ENCODE measurements around the gene GNPAT. TPM values are rescaled to one million over a fixed set of nuclear protein-coding genes. Genes with fewer than 3 reads are reported as not detected.

GNPAT gene
- total RNA-seq, 1 donor from 2014 or later: 47.1 TPM

- no peak overlapping the region for H3K4me3 Mint-ChIP-seq (ENCODE audit: unreplicated experiment)
- no peak for DNase-seq (ENCODE audit: low spot score)
- H3K27me3 Mint-ChIP-seq (ENCODE audit: unreplicated experiment): peaks cover 5% of the 10 kb centered on the region
- H3K27ac Mint-ChIP-seq (ENCODE audit: unreplicated experiment): no peak overlapping the region
- no peaks in the 10 kb centered on the region for H3K4me1 Mint-ChIP-seq (ENCODE audit: unreplicated experiment)
- no peaks in the 10 kb centered on the region for H3K9me3 Mint-ChIP-seq (ENCODE audit: unreplicated experiment)
- no peaks in the 10 kb centered on the region for H3K36me3 Mint-ChIP-seq (ENCODE audit: low read depth, unreplicated experiment)
- TF ChIP-seq CTCF (IDR thresholded peaks at IDR 0.05; ENCODE audit: unreplicated experiment): no peak
Measured at GRCh38 chr1:231194843-231195516, 46.0 kb upstream of the GNPAT start.

GRCh38 chr1:231196307-231196706 is 44.7 kb upstream of the GNPAT start:
- no peak for TF ChIP-seq CTCF (IDR thresholded peaks at IDR 0.05; ENCODE audit: unreplicated experiment)
- Mint-ChIP-seq H3K27me3 (ENCODE audit: unreplicated experiment) (peaks cover 9% of the 10 kb centered on the region), H3K4me1 (ENCODE audit: unreplicated experiment) (no peaks in the 10 kb centered on the region), H3K9me3 (ENCODE audit: unreplicated experiment) (no peaks in the 10 kb centered on the region), H3K36me3 (ENCODE audit: low read depth, unreplicated experiment) (no peaks in the 10 kb centered on the region), H3K4me3 (ENCODE audit: unreplicated experiment) (no peak overlapping the region), H3K27ac (ENCODE audit: unreplicated experiment) (no peak overlapping the region)
- DNase-seq (ENCODE audit: low spot score): no peak

- DNase-seq (ENCODE audit: low spot score): no peak
- Mint-ChIP-seq H3K9me3 (ENCODE audit: unreplicated experiment) (no peaks in the 10 kb centered on the region), H3K4me3 (ENCODE audit: unreplicated experiment) (no peak overlapping the region), H3K36me3 (ENCODE audit: low read depth, unreplicated experiment) (no peaks in the 10 kb centered on the region), H3K27me3 (ENCODE audit: unreplicated experiment) (peaks cover 9% of the 10 kb centered on the region), H3K27ac (ENCODE audit: unreplicated experiment) (no peak overlapping the region), H3K4me1 (ENCODE audit: unreplicated experiment) (no peaks in the 10 kb centered on the region)
- TF ChIP-seq CTCF (IDR thresholded peaks at IDR 0.05; ENCODE audit: unreplicated experiment): no peak
Measured at GRCh38 chr1:231196728-231197127, 44.3 kb upstream of the GNPAT start.

- H3K4me1 Mint-ChIP-seq (ENCODE audit: unreplicated experiment): no peaks in the 10 kb centered on the region
- peaks cover 9% of the 10 kb centered on the region for H3K27me3 Mint-ChIP-seq (ENCODE audit: unreplicated experiment)
- no peak for DNase-seq (ENCODE audit: low spot score)
- no peak overlapping the region for H3K4me3 Mint-ChIP-seq (ENCODE audit: unreplicated experiment)
- TF ChIP-seq CTCF (IDR thresholded peaks at IDR 0.05; ENCODE audit: unreplicated experiment): no peak
- H3K9me3 Mint-ChIP-seq (ENCODE audit: unreplicated experiment): no peaks in the 10 kb centered on the region
- no peaks in the 10 kb centered on the region for H3K36me3 Mint-ChIP-seq (ENCODE audit: low read depth, unreplicated experiment)
- H3K27ac Mint-ChIP-seq (ENCODE audit: unreplicated experiment): no peak overlapping the region
Measured at GRCh38 chr1:231199868-231200267, 41.1 kb upstream of the GNPAT start.

GRCh38 chr1:231200388-231201031 is 40.5 kb upstream of the GNPAT start:
- Mint-ChIP-seq H3K27ac (ENCODE audit: unreplicated experiment) (no peak overlapping the region), H3K36me3 (ENCODE audit: low read depth, unreplicated experiment) (no peaks in the 10 kb centered on the region), H3K4me1 (ENCODE audit: unreplicated experiment) (no peaks in the 10 kb centered on the region), H3K27me3 (ENCODE audit: unreplicated experiment) (peaks cover 11% of the 10 kb centered on the region), H3K4me3 (ENCODE audit: unreplicated experiment) (no peak overlapping the region), H3K9me3 (ENCODE audit: unreplicated experiment) (no peaks in the 10 kb centered on the region)
- no peak for TF ChIP-seq CTCF (IDR thresholded peaks at IDR 0.05; ENCODE audit: unreplicated experiment)
- DNase-seq (ENCODE audit: low spot score): no peak

Measured in endothelial cell (in vitro differentiated cells).